Measurements from ENCODE around the gene CPSF4L. TPM values are rescaled to one million over a fixed set of nuclear protein-coding genes. Genes with fewer than 3 reads are reported as not detected.
"Not testable (repeated sequence)": the region's sequence is repeated elsewhere in the genome, so short reads cannot be mapped to it uniquely, and the experiment has no call there.

Gene CPSF4L
- total RNA-seq, 2 experiments from 2014 or later, result not detected

DNA sequence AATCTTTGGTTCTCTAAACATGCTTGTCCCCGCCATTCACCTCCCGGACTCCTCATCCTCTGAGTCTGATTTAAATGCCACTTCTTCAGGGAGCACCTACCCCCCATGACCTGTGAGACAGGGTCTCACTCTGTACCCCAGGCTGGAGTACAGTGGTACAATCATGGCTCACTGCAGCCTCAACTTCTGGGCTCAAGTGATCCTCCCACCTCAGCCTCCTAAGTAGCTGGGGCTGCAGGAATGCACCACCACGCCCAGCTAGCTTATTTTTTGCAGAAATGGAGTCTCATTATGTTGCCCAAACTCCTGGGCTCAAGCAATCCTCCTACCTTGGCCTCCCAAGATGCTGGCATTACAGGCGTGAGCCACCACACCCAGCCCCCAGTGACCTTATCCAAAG, 12.8 kb upstream of the CPSF4L start:
- ChIA-PET POLR2A (interaction anchor here (0.6 kb wide), 1 partner anchor 42 kb away, joined by 4 read pairs; no protein-coding TSS in a partner anchor), CTCF (interaction anchor here (0.6 kb wide), 2 partner anchors 86 to 94 kb away, joined by 3 read pairs; no protein-coding TSS in a partner anchor)

DNA sequence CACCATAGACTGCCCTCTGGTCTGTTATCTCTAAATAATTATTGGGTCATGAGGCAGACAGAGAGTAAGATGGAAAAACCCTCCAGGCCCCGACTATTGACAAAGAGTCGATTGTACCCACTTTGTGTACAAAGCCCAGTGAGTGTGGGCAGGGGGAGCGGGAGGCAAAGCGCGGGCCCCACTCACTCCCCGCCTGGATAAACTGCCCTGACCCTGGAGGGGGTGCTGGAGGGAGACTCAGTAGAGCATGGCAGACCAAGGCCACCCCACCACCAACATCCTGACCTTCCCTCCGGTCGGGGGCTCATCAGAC, 11.2 kb upstream of the CPSF4L start:
- ChIA-PET CTCF (no interaction called here), POLR2A (no interaction called here)

DNA sequence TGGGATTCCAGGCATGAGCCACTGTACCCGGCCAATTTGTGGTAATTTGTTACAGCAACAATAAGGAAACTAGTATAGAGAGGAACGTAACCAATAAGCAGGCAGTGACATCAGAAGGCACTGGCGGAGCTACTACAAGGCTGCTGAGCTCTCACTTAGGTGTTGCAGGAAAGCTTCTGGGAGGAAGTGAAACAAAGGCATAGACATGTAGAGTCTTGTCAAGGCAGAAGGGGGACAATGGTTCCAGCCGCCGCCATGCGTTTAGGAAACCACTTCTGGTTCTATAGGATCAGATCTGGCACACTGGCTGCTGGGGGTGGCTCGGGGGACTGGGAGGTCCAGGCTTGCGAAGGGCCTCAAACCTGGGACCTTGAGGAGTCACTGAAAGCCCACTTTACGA, 9.4 kb upstream of the CPSF4L start:
- ChIA-PET CTCF (interaction anchor here (1.0 kb wide), 1 partner anchor 16 kb away, joined by 3 read pairs; no protein-coding TSS in a partner anchor), POLR2A (no interaction called here)

GRCh38 chr17:73269791-73270190, 8.1 kb upstream of the CPSF4L start:
- POLR2A ChIA-PET, result no interaction called here
- CTCF ChIA-PET, result interaction anchor here (0.9 kb wide), 1 partner anchor 13 kb away, joined by 3 read pairs; no protein-coding TSS in a partner anchor

GRCh38 chr17:73269329-73269615, 7.6 kb upstream of the CPSF4L start:
- ChIA-PET CTCF (no interaction called here), POLR2A (no interaction called here)

GRCh38 chr17:73268582-73269328, 7.1 kb upstream of the CPSF4L start:
- CTCF ChIA-PET, result no interaction called here
- POLR2A ChIA-PET, result no interaction called here

DNA sequence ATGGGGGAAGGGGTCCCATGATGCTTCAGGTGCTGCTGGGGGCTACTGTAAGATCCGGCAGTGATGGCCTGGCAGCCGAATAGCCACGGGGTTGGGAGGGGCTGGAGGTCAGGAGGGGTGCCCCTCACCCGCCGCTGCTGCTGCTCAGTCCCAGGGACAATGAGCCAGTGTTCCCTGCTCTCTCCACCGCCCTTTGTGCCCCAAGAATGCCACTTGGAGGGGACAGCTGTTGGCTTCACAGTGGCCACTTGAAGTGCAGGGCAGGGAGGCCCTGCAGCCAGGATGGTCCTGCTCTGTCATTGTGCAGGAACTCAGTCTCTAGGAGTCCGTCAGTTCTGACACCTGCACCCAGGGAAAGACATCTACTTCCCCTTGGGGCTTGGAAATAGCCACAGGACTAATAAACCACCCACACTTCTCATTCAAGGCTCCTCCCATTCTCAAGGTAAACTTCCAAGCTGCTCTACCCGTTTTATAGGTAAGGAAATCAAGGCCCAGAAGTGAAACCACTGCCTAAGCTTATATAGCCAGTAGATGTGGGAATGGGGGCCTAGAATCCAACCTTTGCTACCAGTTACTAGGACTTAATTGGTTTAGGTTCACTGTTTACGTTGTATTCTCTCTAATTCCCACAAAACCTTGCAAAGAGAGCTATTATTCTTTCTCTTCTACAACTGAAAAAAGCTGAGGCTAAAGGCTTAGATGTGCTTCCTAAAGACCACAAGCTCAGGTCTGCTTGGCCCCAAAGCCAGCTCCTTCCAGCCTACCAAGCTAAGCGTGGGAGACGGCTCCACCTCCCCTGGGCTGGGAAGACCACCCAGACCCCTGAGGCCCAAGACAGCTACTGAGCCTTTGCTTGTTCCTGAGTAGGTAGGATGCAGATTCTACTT, 6.2 kb upstream of the CPSF4L start:
- POLR2A ChIA-PET, result no interaction called here
- CTCF ChIA-PET, result no interaction called here

GRCh38 chr17:73266796-73267195, 5.1 kb upstream of the CPSF4L start:
- ChIA-PET POLR2A (no interaction called here), CTCF (no interaction called here)

DNA sequence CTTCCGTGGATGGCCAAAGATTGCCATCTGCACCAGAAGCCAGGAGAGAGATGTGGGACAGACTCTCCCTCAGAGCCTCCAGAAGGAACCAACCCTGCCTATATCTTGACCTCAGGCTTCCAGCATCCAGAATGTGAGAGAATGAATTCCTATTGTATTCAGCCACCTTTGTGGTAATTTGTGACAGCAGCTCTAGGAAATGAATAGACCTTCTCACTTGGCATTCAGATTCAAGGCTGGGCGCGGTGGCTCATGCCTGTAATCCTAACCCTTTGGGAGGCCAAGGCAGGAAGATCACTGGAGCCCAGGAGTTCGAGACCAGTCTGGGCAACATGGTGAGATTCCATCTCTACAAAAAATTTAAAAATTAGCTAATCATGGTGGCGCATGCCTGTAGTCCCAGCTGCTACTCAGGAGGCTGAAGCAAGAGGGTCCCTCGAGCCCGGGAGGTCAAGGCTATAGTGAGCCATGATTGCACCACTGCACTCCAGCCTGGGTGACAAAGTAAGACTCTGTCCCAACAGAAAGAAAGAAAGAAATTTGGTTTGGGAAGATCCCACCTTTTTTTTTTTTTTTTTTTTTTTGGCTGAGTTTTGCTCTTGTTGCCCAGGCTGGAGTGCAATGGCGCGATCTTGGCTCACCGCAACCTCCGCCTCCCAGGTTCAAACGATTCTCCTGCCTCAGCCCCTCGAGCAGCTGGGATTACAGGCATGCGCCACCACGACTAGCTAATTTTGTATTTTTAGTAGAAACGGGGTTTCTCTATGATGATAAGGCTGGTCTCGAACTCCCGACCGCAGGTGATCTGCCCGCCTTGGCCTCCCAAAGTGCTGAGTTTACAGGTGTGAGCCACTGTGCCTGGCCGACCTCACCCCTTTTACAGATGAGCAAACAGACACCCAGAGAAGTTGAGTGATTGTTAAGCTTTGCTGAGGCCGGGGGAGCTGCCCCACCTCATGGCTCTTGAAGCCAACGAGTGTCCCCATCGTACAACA, 4.3 kb upstream of the CPSF4L start:
- ChIA-PET CTCF (interaction anchor here (0.7 kb wide), 1 partner anchor 11 kb away, joined by 4 read pairs; no protein-coding TSS in a partner anchor), POLR2A (no interaction called here)

- POLR2A ChIA-PET, result not testable (repeated sequence)
- CTCF ChIA-PET, result interaction anchor here (0.7 kb wide), 1 partner anchor 17 kb away, joined by 3 read pairs; no protein-coding TSS in a partner anchor
Observed at GRCh38 chr17:73264448-73264847, 2.8 kb upstream of the CPSF4L start.

DNA sequence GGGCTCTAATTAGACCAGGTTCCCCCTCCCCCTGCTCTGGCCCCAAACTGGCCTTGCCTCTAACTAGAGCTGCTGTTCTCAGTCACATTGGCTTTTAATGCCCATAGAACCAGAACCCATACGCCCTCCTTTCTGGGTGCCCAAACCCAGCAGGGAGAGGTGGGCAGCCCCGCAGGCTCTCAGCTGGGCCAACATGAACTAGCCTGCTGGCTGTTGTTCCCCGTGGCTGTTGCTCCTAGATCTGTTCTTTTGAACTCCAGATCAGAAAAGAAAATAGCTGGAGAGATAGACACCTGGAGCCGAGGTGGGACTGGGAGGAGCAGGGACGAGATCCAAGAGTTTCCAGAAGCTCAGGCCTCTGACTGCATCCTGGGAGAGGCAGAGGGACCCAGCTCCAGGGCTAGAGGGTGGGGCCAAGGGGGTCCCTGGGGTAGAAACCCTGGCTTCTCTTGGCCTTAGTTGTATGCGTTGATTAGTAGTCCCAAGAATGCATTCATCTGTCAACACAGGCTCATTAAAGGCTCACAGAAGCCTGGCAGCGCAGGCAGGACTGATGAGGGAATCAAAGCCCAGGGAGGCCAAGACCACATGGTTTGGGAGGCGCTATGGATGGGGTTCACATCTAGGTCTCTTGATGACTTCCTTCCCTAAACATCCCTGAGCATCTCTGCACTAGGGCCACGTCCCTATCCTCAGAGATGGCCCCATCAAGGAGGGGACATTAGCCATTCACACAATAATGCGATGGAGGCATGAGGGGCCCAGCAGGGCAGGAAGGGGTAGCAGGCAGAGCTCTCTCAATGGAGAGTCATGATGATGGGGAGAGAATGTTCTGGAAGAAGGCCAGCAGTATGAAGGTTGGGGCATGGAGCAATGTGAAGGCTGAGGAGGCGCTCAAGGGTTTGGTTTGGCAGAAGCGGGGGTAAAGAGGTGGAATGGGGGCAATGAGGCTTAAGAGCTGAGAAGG, 1.3 kb upstream of the CPSF4L start:
- ChIA-PET POLR2A (no interaction called here), CTCF (interaction anchor here (0.8 to 1.9 kb wide), 2 partner anchors 100 to 107 kb away, joined by 3 to 5 read pairs; no protein-coding TSS in a partner anchor)

- CTCF ChIA-PET, result interaction anchor here (1.9 kb wide), 1 partner anchor 108 kb away, joined by 5 read pairs; no protein-coding TSS in a partner anchor
Observed at GRCh38 chr17:73261952-73262675, 434 bp upstream of the CPSF4L start.

GRCh38 chr17:73257516-73257915, 4.2 kb downstream of the CPSF4L start:
- CTCF ChIA-PET, result interaction anchor here (0.6 kb wide), 1 partner anchor 554 kb away, joined by 3 read pairs; no protein-coding TSS in a partner anchor

More at GRCh38 chr17:73261952-73262675, 434 bp upstream of the CPSF4L start:
- POLR2A ChIA-PET, result no interaction called here

DNA sequence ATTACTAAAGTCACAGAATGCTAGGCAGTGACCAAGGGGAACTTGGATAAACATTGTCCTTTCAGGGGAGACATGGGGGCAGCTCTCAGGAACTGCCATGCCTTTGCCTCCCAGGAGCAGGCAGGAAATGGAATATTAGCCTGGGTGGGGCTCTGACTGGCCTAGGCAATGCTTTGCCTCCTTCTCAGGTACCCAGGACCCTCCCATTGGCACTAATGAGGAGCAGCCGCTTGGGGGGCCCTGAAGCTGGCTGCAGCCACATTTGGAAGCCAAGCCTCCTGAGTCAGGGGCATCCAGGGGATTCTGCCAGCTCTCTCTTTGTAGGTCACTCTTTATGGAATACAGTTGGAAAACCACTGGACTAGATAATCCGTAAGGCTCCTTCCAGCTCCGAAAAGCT, 5.5 kb downstream of the CPSF4L start:
- POLR2A ChIA-PET, result no interaction called here

More at GRCh38 chr17:73257516-73257915, 4.2 kb downstream of the CPSF4L start:
- POLR2A ChIA-PET, result interaction anchor here (0.6 kb wide), 1 partner anchor 35 kb away, joined by 5 read pairs; no protein-coding TSS in a partner anchor

DNA sequence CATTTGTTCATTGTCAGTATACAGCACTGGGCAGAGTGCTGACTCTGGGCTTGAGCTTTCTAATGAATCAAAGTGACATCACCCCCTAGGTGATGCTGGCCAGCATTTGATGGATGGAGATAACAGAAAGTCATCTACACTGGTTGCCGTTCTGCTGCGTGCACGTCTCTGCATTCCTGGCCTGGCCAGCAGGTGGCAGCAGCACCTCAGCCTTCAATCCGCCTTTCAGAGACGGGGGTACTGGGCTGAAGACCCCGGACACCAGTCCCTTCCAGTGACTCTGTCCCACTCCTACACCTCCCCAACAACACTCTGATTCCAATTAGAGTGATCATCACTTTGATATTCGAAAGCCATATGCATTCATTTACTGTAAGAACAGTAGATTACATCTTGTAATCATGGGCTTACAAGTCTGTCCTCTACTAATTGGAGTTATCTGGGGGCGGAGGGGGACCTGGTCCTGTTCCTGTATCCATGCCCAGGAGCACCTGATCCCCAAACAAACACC, 6.0 kb downstream of the CPSF4L start:
- CTCF ChIA-PET, result interaction anchor here (0.5 to 6.4 kb wide), 16 partner anchors 10 to 530 kb away, joined by 3 to 62 read pairs (median 3); no protein-coding TSS in a partner anchor
- POLR2A ChIA-PET, result no interaction called here

More for the DNA sequence above, 5.5 kb downstream of the CPSF4L start:
- CTCF ChIA-PET, result interaction anchor here (0.5 to 6.4 kb wide), 5 partner anchors 14 to 528 kb away, joined by 3 to 62 read pairs (median 3); no protein-coding TSS in a partner anchor

- ChIA-PET POLR2A (no interaction called here), CTCF (interaction anchor here (6.4 kb wide), 1 partner anchor 117 kb away, joined by 62 read pairs; no protein-coding TSS in a partner anchor)
Observed at GRCh38 chr17:73251871-73252270, 9.8 kb downstream of the CPSF4L start.

All from activated CD8-positive, alpha-beta memory T cell treated with anti-CD3 and anti-CD28 coated beads for 36 hours (primary cell).